Measurements from ENCODE around the gene LCE1B.

LCE1B gene, protein sequence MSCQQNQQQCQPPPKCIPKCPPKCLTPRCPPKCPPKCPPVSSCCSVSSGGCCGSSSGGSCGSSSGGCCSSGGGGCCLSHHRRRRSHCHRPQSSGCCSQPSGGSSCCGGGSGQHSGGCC

GRCh38 chr1:152811671-152812070, at the start of gene LCE1B:
TSS of gene LCE1B (plus strand) at chr1:152811971. CDS start at chr1:152812447, 476 bp downstream.
- DNase-seq: no peak

DNA sequence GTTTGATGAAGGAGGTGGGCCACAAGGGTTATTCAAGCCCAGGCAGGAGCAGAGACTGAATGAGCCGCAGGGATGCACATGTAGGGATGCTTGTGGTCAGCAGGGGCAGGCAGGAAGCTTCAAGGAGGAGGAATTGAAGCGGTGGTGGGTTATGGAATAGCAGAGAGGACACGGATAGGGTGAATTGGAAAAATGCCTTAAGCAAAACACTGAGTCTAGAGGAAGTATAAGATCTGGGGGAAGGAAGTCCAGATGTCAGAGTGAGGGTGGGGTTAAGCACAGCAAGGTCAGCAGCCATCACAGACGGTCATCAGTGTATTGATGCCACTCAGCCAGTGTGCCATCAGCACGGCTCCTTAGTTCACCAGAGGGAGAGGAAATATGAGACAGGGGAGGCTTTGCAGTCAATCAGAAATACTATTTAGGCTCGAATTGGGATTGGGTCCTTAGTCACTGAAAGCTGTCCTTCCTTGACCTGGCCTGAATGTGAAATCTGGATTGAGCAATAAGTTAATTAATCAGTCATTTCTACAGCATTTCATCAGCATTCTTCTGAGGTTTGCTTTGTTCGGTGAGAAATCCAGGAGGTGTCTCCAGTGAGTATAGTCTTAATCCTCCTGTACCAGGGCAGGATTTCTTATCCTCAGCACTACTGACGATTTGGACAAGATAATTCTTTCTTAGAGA, 42.8 kb upstream of the LCE1B start:
- DNase-seq: no peak

DNA sequence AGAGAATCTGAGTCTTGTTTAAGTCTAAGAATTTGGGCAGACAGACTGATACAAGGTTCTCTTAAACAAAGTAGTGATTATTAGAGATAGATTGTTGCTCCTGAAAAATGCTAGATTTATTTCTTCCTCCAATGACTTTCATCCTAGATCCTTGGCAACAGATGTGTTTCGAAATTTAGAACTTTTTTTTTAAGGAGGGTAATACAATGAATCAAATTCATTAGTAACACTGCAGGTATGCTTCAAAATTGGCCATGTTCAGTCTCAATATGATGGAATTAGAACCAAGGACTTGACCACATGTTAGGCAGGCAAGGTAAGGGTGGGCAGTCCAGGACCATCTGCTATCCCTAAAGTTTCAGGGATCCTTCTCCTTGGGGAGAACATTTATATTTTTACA, 41.4 kb upstream of the LCE1B start:
- no peak for DNase-seq

- DNase-seq: no peak
These were observed 36.9 kb upstream of the LCE1B start, which contains the start of gene LCE1F for GRCh38 chr1:152774875-152775274. TSS of gene LCE1F (plus strand) at chr1:152775140. CDS start at chr1:152776372, 1,232 bp downstream.

GRCh38 chr1:152776361-152776760, 35.4 kb upstream of the LCE1B start:
- no peak for DNase-seq

GRCh38 chr1:152777510-152778137, 34.1 kb upstream of the LCE1B start:
- no peak for DNase-seq

GRCh38 chr1:152783095-152783494, 28.7 kb upstream of the LCE1B start:
- no peak for DNase-seq

GRCh38 chr1:152786077-152786476, 25.7 kb upstream of the LCE1B start, which contains the start of gene LCE1E:
TSS of gene LCE1E (plus strand) at chr1:152786257. CDS start at chr1:152787300, 1,043 bp downstream.
- no peak for DNase-seq

- no peak for DNase-seq
These were observed 16.1 kb upstream of the LCE1B start for GRCh38 chr1:152795686-152796085.

- DNase-seq: no peak
These were observed 15.3 kb upstream of the LCE1B start, which contains the start of gene LCE1D for GRCh38 chr1:152796421-152796820. TSS of gene LCE1D (plus strand) at chr1:152796721. CDS start at chr1:152797795, 1,074 bp downstream.

- no peak for DNase-seq
These were observed 10.4 kb upstream of the LCE1B start for GRCh38 chr1:152801333-152801732.

- DNase-seq: no peak
These were observed 5.2 kb upstream of the LCE1B start, which contains the start of gene LCE1C for GRCh38 chr1:152806576-152806975. TSS of gene LCE1C (minus strand) at chr1:152806651. CDS start at chr1:152805478, 1,173 bp downstream.

- no peak for DNase-seq
These were observed 721 bp upstream of the LCE1B start for GRCh38 chr1:152811050-152811449.

- no peak for DNase-seq
These were observed 5.5 kb downstream of the LCE1B start for GRCh38 chr1:152817309-152817708.

GRCh38 chr1:152823294-152823693, 11.5 kb downstream of the LCE1B start:
- DNase-seq: no peak

DNA sequence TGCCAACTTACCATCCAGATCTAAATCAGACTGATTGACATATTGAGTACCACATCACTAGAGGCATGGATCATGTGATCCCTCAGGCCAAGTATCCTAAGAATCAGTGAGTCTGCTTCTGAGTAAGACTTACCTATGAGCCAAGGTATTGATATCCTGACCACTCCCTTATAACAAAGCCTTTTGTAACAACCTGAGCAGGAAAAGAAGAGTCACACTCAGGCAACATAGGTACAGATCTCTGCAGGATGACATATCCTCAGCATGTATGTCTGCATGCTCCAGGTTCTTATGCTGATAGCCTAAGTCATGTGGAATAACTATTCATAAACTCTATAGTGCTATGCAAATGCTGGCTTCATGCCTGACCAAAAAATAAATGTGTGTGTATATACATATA, 13.2 kb downstream of the LCE1B start:
- no peak for DNase-seq

DNA sequence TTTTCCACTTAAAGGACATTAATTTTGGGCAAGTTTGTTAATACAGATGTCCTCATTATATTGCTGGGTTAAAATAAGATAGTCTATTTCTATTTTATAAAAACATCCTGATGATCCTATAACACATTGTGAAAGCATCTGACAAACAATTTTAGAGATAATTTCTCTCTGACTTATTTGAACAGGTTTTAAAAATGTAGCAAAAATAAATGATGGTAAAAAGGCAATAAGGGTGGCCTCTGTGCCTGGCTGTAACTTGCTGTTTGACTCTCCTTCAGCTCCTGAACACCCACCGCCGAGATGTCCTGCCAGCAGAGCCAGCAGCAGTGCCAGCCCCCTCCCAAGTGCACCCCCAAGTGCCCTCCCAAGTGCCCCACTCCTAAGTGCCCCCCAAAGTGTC, 15.4 kb downstream of the LCE1B start, which contains the start of gene LCE1A:
LCE1A (plus strand) TSS at position 301 of the 400 bp plus-strand sequence; CDS start at position 301, 0 bp downstream.
- DNase-seq: no peak

DNA sequence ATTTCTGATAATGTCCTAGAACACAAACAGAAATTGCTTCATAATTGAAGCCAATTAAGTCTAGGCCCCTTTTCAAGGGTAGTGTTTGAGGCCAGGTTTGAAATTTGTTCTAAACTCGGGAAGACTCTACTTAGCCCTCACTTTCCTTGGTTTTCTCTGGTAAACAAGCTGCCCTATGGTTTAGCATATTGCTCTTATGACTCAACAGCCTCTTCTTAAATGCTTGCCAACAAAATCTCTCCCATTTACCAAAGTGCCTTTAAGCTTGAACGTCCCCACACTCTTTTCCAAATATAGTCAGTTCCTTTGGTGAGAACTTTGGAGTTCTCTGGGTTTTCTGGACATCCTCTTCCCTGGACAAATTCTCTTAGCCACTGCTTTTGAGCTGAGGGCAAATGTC, 25.1 kb downstream of the LCE1B start:
- no peak for DNase-seq

GRCh38 chr1:152842556-152842955, 30.8 kb downstream of the LCE1B start, which contains the start of gene LCE6A:
TSS of gene LCE6A (plus strand) at chr1:152842856. CDS start at chr1:152843521, 665 bp downstream.
- no peak for DNase-seq

DNA sequence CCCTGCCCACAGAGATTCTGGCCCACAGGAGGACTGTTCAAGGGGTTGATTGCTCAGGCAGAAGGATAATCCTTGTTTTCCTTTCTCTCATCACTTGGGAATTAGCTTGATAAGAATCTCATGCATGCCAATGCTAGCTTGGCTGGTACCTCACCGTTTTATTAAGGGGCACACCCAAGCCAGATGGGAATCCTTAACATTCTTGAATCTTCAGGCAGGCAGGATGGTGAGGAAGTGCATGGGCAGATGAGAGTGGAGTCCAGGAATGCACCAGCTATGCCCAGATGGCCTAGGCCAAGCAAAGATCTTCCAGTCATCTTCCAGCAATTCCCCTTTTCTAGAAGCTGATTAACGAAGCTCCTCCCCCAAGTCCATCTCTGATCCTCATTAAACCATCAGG, 43.9 kb downstream of the LCE1B start:
- peak; percentile 72 for DNase-seq

- peak; percentile 42 for DNase-seq
These were observed 46.3 kb downstream of the LCE1B start for GRCh38 chr1:152858062-152858461.

- DNase-seq: no peak
These were observed 47.9 kb downstream of the LCE1B start, which contains the start of gene LCE7A for GRCh38 chr1:152859696-152860095. TSS of gene LCE7A (plus strand) at chr1:152859996. CDS start at chr1:152860698, 702 bp downstream.

GRCh38 chr1:152860129-152860528, 48.4 kb downstream of the LCE1B start:
- DNase-seq: no peak

GRCh38 chr1:152861374-152861773, 49.6 kb downstream of the LCE1B start:
- no peak for DNase-seq

Measured in NCI-H226 (cell line).